Vagina (tissue), 2 donors: Measurements from ENCODE around the gene RGS19. TPM values are rescaled to one million over a fixed set of nuclear protein-coding genes. Genes with fewer than 3 reads are reported as not detected.

Experiments used
- DNase-seq, 2 donors: peaks; one replicate each; pipeline ENCODE4 v3.0.0-alpha.2; 2017; ENCODE audit errors: extremely low spot score in 2 of 2
- H3K27ac ChIP-seq: fragments of 200-600 bp; sonication (generic); one replicate; pipeline ENCODE4 v1.5.1; 2019
- H3K27me3 ChIP-seq: fragments of 200-600 bp; sonication (generic); one replicate; pipeline ENCODE4 v1.5.1; 2019
- H3K36me3 ChIP-seq, 2 donors: fragments of 200-600 bp; sonication (generic); one replicate each; pipeline ENCODE4 v1.5.1; 2017 to 2019
- H3K4me1 ChIP-seq: fragments of 200-600 bp; sonication (generic); one replicate; pipeline ENCODE4 v1.5.1; 2019
- H3K4me3 ChIP-seq, 2 donors: fragments of 200-600 bp; sonication (generic); 1 replicate in 1 of 2; 2 replicates in 1 of 2; pipeline ENCODE4 v1.5.1; 2016 to 2019
- H3K9me3 ChIP-seq: fragments of 200-600 bp; sonication (generic); one replicate; pipeline ENCODE4 v1.5.1; 2019
- CTCF ChIP-seq, 3 experiments: fragments of 450-650 bp in 2 of 3; fragments of 200-600 bp in 1 of 3; sonication (generic) in 1 of 3; IDR thresholded peaks; one replicate each; pipeline ENCODE4 v1.5.1; 2017 to 2019; ENCODE audit warnings: antibody characterized with exemption in 3 of 3, mild to moderate bottlenecking in 2 of 3, moderate library complexity in 2 of 3
- POLR2A ChIP-seq, 2 donors: fragments of 450-650 bp; IDR thresholded peaks; one replicate each; pipeline ENCODE4 v1.6.1; 2017; ENCODE audit warnings: antibody characterized with exemption in 2 of 2, mild to moderate bottlenecking in 2 of 2, moderate library complexity in 2 of 2
- POLR2AphosphoS5 ChIP-seq, 2 donors: sonication (generic); formaldehyde crosslinking; IDR thresholded peaks; one replicate each; pipeline ENCODE4 v1.9.0; 2017; ENCODE audit warnings: antibody characterized with exemption in 2 of 2, mild to moderate bottlenecking in 2 of 2, low read depth in 1 of 2; ENCODE audit not compliant: insufficient read depth in 1 of 2
- intact Hi-C: fragments of 100-400 bp; cut with DNase I; formaldehyde crosslinking; loops from one replicate; pipeline ENCODE4 v1.15.1; 2023
- microRNA-seq: library from miRNA; unstranded; fragments of <30 nt; microRNA quantifications from one replicate; pipeline ENCODE4, GENCODE V29; 2017; ENCODE audit warnings: borderline number of aligned reads, borderline replicate concordance
- small RNA-seq: library from RNA; depleted of rRNA; stranded (forward); fragments of <200 nt; gene quantifications from one replicate; pipeline ENCODE3, GENCODE V24; 2016
- total RNA-seq: library from RNA; depleted of rRNA; stranded (reverse); fragments of >200 nt; gene quantifications from one replicate; pipeline ENCODE4 v1.2.3, GENCODE V29; 2016

RGS19 gene
- total RNA-seq, 1 donor from 2014 or later: 20.6 TPM

GRCh38 chr20:64023361-64024140, 55.8 kb downstream of the RGS19 start:
- peaks cover 0 to 88% of the 10 kb centered on the region in 2 donors for H3K36me3 ChIP-seq
- H3K27ac ChIP-seq: no peak overlapping the region
- no peak for TF ChIP-seq POLR2AphosphoS5 (IDR thresholded peaks at IDR 0.05; ENCODE audit: insufficient read depth in 1 of 2, low read depth in 1 of 2)
- TF ChIP-seq CTCF (IDR thresholded peaks at IDR 0.05): no peak
- TF ChIP-seq POLR2A (IDR thresholded peaks at IDR 0.05): no peak

More at GRCh38 chr20:64023361-64024140, 55.8 kb downstream of the RGS19 start:
- Histone ChIP-seq H3K9me3 (no peaks in the 10 kb centered on the region), H3K27me3 (no peaks in the 10 kb centered on the region), H3K4me3 (no peak overlapping the region), H3K4me1 (no peaks in the 10 kb centered on the region)
- DNase-seq: no peak
- intact Hi-C loops: no loop called here

Small RNA genes within 50 kb of the gene (microRNA-seq; reads per million reads assigned to microRNA genes)
- gene MIR6813: not detected

Small RNA genes within 50 kb of the gene (small RNA-seq; reads per million reads assigned to genes)
- gene AL355803.1: not detected
- not detected for gene MIR6813

Other genes starting within 250 kb of the RGS19 start
- gene ZBTB46, start 248.3 kb downstream of the RGS19 start, total RNA-seq: 7.4 TPM
- gene ABHD16B, start 218.0 kb downstream of the RGS19 start, total RNA-seq: not detected
- 90.1 TPM for gene TPD52L2, start 214.2 kb downstream of the RGS19 start, total RNA-seq
- gene DNAJC5, start 184.4 kb downstream of the RGS19 start, total RNA-seq: 25.8 TPM
- gene UCKL1, start 123.1 kb downstream of the RGS19 start, total RNA-seq: 50.1 TPM
- 10.3 TPM for gene ZNF512B, start 109.6 kb downstream of the RGS19 start, total RNA-seq
- gene SAMD10, start 99.9 kb downstream of the RGS19 start, total RNA-seq: 11.8 TPM
- 50.6 TPM for gene PRPF6, start 98.4 kb downstream of the RGS19 start, total RNA-seq
- 0.98 TPM for gene C20orf204, start 43.3 kb downstream of the RGS19 start, total RNA-seq
- gene SOX18, start 29.9 kb downstream of the RGS19 start, total RNA-seq: 57.2 TPM
- 33.1 TPM for gene TCEA2, start 16.3 kb downstream of the RGS19 start, total RNA-seq
- 1.5 TPM for gene OPRL1, start 564 bp upstream of the RGS19 start, total RNA-seq
- not detected for gene LKAAEAR1, start 4.9 kb upstream of the RGS19 start, total RNA-seq
- gene NPBWR2, start 28.0 kb upstream of the RGS19 start, total RNA-seq: not detected
- gene MYT1, start 84.9 kb upstream of the RGS19 start, total RNA-seq: not detected
- gene PCMTD2, start 176.2 kb upstream of the RGS19 start, total RNA-seq: 45.2 TPM